BJ (cell line): Measurements from ENCODE around the gene CHMP1A. TPM values are rescaled to one million over a fixed set of nuclear protein-coding genes. Genes with fewer than 3 reads are reported as not detected.

Experiments used
- CTCF ChIA-PET: fragments of 350-600 bp; formaldehyde crosslinking; extraction: SDS; loops from one replicate; lab custom pipeline; 2021; ENCODE audit warnings: antibody characterized with exemption, inconsistent platforms; lab: Yijun Ruan, JAX
- POLR2A ChIA-PET: fragments of 300-600 bp; sonication (Branson Sonifier 250); formaldehyde crosslinking; extraction: SDS; loops from one replicate; lab custom pipeline; 2021; ENCODE audit warnings: antibody characterized with exemption; lab: Charles Lee
- DNase-seq: peaks from one replicate; pipeline ENCODE4 v3.0.0-alpha.2; 2011; ENCODE audit warnings: low read depth
- H3K27me3 ChIP-seq: 2 replicates; pipeline ENCODE4 v1.6.0; 2011; ENCODE audit warnings: low read length; ENCODE audit not compliant: control insufficient read depth, insufficient read depth
- H3K36me3 ChIP-seq: 2 replicates; pipeline ENCODE4 v1.5.1; 2011; ENCODE audit warnings: low read length; ENCODE audit not compliant: control insufficient read depth, insufficient read depth
- H3K4me3 ChIP-seq: 2 replicates; pipeline ENCODE4 v1.5.1; 2011; ENCODE audit warnings: low read depth, mild to moderate bottlenecking, control low read depth, low read length
- CTCF ChIP-seq: IDR thresholded peaks from 2 replicates; pipeline ENCODE4 v1.5.1; 2011; ENCODE audit warnings: low read depth, mild to moderate bottlenecking, control low read depth, inconsistent platforms, low read length, moderate library complexity; ENCODE audit not compliant: insufficient read depth
- polyA minus RNA-seq: library from RNA; depleted of rRNA, polyadenylated mRNA; stranded (reverse); fragments of >200 nt; gene quantifications from 2 replicates; pipeline ENCODE4 v1.2.3, GENCODE V29; 2011; rRNA and poly(A)+ RNA removed
- polyA plus RNA-seq: library from polyadenylated mRNA; depleted of rRNA; stranded (reverse); fragments of >200 nt; gene quantifications from 2 replicates; pipeline ENCODE4 v1.2.3, GENCODE V29; 2011; rRNA removed

Gene CHMP1A
- 58.5 and 105 TPM in 2 replicates for polyA plus RNA-seq
- 49.1 and 82.6 TPM in 2 replicates for polyA minus RNA-seq

GRCh38 chr16:89657442-89658220 lies at the start of gene CHMP1A, which contains the start of gene SPATA33:
CHMP1A (minus strand) TSS chr16:89657708; CDS start chr16:89657588, 120 bp downstream.
SPATA33 (plus strand) TSS chr16:89657836; CDS start chr16:89657912, 76 bp downstream.
- POLR2A ChIA-PET, result interaction anchor here (0.6 kb wide), 2 partner anchors 14 to 34 kb away, joined by 3 to 8 read pairs; no protein-coding TSS in a partner anchor

GRCh38 chr16:89706518-89707260 lies 49.2 kb upstream of the CHMP1A start:
- ChIA-PET POLR2A (no interaction called here), CTCF (interaction anchor here (0.7 to 4.7 kb wide), 14 partner anchors 9 to 203 kb away, joined by 3 to 34 read pairs (median 3); partner anchors contain the start of gene CDK10)
- DNase-seq, result no peak
- peaks cover 3% of the 10 kb centered on the region; the same call in 1 of the 2 replicates for H3K36me3 ChIP-seq
- TF ChIP-seq CTCF, result no peak
- H3K27me3 ChIP-seq, result no peaks in the 10 kb centered on the region
- H3K4me3 ChIP-seq, result no peak overlapping the region

More at GRCh38 chr16:89657442-89658220, at the start of gene CHMP1A, which contains the start of gene SPATA33:
- H3K4me3 ChIP-seq, result peak within 1 kb of the TSS; percentile 84
- no peaks in the 10 kb centered on the region for H3K27me3 ChIP-seq
- DNase-seq, result peak; percentile 23
- no peak for TF ChIP-seq CTCF
- peaks cover 6% of the 10 kb centered on the region for H3K36me3 ChIP-seq
- CTCF ChIA-PET, result interaction anchor here (0.7 to 2.2 kb wide), 3 partner anchors 16 to 204 kb away, joined by 3 to 4 read pairs (median 3); no protein-coding TSS in a partner anchor

- POLR2A ChIA-PET, result no interaction called here
- no peak for DNase-seq
- H3K27me3 ChIP-seq, result no peaks in the 10 kb centered on the region
- H3K4me3 ChIP-seq, result no peak overlapping the region
- TF ChIP-seq CTCF, result no peak
- CTCF ChIA-PET, result interaction anchor here (0.5 to 4.7 kb wide), 10 partner anchors 11 to 205 kb away, joined by 3 to 34 read pairs (median 4); partner anchors contain the start of genes TCF25 and VPS9D1
- H3K36me3 ChIP-seq, result peaks cover 3% of the 10 kb centered on the region; the same call in 1 of the 2 replicates
Measured at GRCh38 chr16:89705006-89705405, 47.5 kb upstream of the CHMP1A start.

GRCh38 chr16:89704281-89704680 lies 46.8 kb upstream of the CHMP1A start:
- no peak for TF ChIP-seq CTCF
- POLR2A ChIA-PET, result no interaction called here
- DNase-seq, result no peak
- Histone ChIP-seq H3K36me3 (peaks cover 2% of the 10 kb centered on the region; the same call in 1 of the 2 replicates), H3K4me3 (no peak overlapping the region), H3K27me3 (no peaks in the 10 kb centered on the region)
- CTCF ChIA-PET, result interaction anchor here (0.5 to 4.7 kb wide), 6 partner anchors 12 to 162 kb away, joined by 3 to 34 read pairs (median 4); partner anchors contain the start of gene VPS9D1
